Pancreas (tissue), 10 donors: ENCODE results near the gene FOXP4. TPM values are rescaled to one million over a fixed set of nuclear protein-coding genes. Genes with fewer than 3 reads are reported as not detected.

Experiments used
- ATAC-seq, 4 donors: fragments of 200-7000 bp; cut with Tn5 transposase; one replicate each; pipeline versions ENCODE4 v1.8.0 to v1.9.1; 2020; ENCODE audit warnings: mild to moderate bottlenecking in 4 of 4, moderate library complexity in 4 of 4
- DNase-seq, 6 donors: peaks; one replicate each; pipeline ENCODE4 v3.0.0-alpha.2; 2020
- FAIRE-seq: peaks from 2 replicates; lab custom pipeline; 2012; peaks lifted over from hg19 to GRCh38; lab: Jason Lieb, UNC
- H3K27ac ChIP-seq, 4 donors: fragments of 200-600 bp; sonication (generic); 1 replicate in 3 of 4; 2 replicates in 1 of 4; pipeline versions ENCODE4 v1.5.0 to v1.8.0; 2020
- H3K27me3 ChIP-seq, 4 donors: fragments of 200-600 bp; one replicate each; pipeline ENCODE4 v1.8.0; 2021
- H3K36me3 ChIP-seq, 3 donors: fragments of 200-600 bp; sonication (generic) in 1 of 3; one replicate each; pipeline versions ENCODE4 v1.5.0 to v1.8.0; 2020 to 2021
- H3K4me1 ChIP-seq, 3 donors: fragments of 200-600 bp; one replicate each; pipeline ENCODE4 v1.8.0; 2021
- H3K4me3 ChIP-seq, 4 donors: fragments of 200-600 bp; sonication (generic) in 2 of 4; one replicate each; pipeline versions ENCODE4 v1.5.0 to v1.8.0; 2020 to 2021
- H3K9me3 ChIP-seq, 4 donors: fragments of 200-600 bp; one replicate each; pipeline ENCODE4 v1.8.0; 2021
- WGBS, 2 donors: extraction: QIAGEN DNeasy Blood & Tissue Kit; methylation state at CpG; one replicate each; pipeline ENCODE4 v1.1.7; 2013; 5-methylcytosine and 5-hydroxymethylcytosine counted together
- intact Hi-C, 3 donors: fragments of 100-400 bp; cut with DNase I; formaldehyde crosslinking; loops; one replicate each; pipeline versions ENCODE4 v1.11.1 to v1.14.2; 2022
- polyA plus RNA-seq, 2 donors: library from polyadenylated mRNA; stranded (reverse); fragments of 200-250 nt; gene quantifications; one replicate each; pipeline ENCODE4 v1.2.3, GENCODE V29; 2013
- total RNA-seq, 6 donors: library from RNA; stranded (reverse); fragmentation: NEBNext Ultra II Directional in 4 of 6; extraction: Animal tissue kit (Norgen Biotek cat#: 25700) in 4 of 6; gene quantifications; one replicate each; pipeline versions ENCODE4 v1.2.1 to v1.2.4, GENCODE V29; 2021 to 2023
- TF ChIP-seq, protein P1 (sequence below), 4 donors: fragments of 200-600 bp; sonication (generic) in 3 of 4; IDR thresholded peaks; one replicate each; pipeline versions ENCODE4 v1.5.0 to v1.8.0; 2021; ENCODE audit warnings: antibody characterized with exemption in 4 of 4
- donor health status: healthy with polysubstance abuse.
- donor health status: DM: no; HTN: no; CAD: no; lungs with moderate emphysema.
- donor health status: DM: no; HTN: no; CAD: no.
- donor health status: control.
- donor health status: control.
- donor health status: Bipolar disorder and iron deficiency.
- donor health status: DM: yes; HTN: yes; CAD: no.
- donor health status: DM: no; HTN: no; CAD: no.
- donor health status: DM: no; HTN: no; CAD: no.
- donor health status: DM: yes; HTN: yes; CAD: no.

The FOXP4 gene
- total and polyA plus RNA-seq, 8 donors: 23.1 to 29.3 (median 26.3) TPM

DNA sequence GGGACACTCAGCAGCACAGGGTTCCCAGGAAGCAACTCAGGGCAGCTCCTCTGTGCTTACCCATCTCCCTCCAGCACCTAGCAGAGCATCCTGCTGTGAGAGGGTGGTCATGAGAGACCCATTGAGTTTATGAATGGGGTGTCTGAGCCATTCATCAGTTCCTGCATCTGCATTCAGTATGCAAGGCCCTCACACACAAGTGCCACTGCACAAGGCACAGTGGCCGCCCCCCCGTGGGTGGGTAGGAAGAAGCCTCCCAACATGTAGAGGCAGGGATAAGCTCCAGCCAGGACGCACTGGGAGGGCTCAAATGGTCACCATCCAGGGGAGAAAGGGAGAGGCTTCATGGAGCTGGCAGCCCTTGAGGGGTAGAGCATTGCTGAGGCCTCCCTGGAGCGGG, 43.0 kb downstream of the FOXP4 start:
- H3K9me3 ChIP-seq: no peaks in the 10 kb centered on the region
- H3K36me3 ChIP-seq: peaks cover 0 to 27% (median 11%) of the 10 kb centered on the region in 3 donors
- DNase-seq: no peak
- H3K4me3 ChIP-seq: no peak overlapping the region
- no peak for ATAC-seq
- H3K27ac ChIP-seq: no peak overlapping the region
- no peak for FAIRE-seq
- intact Hi-C loops: loop anchor here in 1 of 3 donors (5.0 kb wide), 1 partner anchor 222 kb away; no protein-coding TSS in a partner anchor
- TF ChIP-seq, protein P1, sequence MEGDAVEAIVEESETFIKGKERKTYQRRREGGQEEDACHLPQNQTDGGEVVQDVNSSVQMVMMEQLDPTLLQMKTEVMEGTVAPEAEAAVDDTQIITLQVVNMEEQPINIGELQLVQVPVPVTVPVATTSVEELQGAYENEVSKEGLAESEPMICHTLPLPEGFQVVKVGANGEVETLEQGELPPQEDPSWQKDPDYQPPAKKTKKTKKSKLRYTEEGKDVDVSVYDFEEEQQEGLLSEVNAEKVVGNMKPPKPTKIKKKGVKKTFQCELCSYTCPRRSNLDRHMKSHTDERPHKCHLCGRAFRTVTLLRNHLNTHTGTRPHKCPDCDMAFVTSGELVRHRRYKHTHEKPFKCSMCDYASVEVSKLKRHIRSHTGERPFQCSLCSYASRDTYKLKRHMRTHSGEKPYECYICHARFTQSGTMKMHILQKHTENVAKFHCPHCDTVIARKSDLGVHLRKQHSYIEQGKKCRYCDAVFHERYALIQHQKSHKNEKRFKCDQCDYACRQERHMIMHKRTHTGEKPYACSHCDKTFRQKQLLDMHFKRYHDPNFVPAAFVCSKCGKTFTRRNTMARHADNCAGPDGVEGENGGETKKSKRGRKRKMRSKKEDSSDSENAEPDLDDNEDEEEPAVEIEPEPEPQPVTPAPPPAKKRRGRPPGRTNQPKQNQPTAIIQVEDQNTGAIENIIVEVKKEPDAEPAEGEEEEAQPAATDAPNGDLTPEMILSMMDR (IDR thresholded peaks at IDR 0.05): no peak
- peaks cover 0 to under 1% (median 0%) of the 10 kb centered on the region in 3 donors for H3K4me1 ChIP-seq
- no peaks in the 10 kb centered on the region for H3K27me3 ChIP-seq
- 83 to 96% methylated on average over 4 of the region's 4 CpGs for WGBS, 2 donors

DNA sequence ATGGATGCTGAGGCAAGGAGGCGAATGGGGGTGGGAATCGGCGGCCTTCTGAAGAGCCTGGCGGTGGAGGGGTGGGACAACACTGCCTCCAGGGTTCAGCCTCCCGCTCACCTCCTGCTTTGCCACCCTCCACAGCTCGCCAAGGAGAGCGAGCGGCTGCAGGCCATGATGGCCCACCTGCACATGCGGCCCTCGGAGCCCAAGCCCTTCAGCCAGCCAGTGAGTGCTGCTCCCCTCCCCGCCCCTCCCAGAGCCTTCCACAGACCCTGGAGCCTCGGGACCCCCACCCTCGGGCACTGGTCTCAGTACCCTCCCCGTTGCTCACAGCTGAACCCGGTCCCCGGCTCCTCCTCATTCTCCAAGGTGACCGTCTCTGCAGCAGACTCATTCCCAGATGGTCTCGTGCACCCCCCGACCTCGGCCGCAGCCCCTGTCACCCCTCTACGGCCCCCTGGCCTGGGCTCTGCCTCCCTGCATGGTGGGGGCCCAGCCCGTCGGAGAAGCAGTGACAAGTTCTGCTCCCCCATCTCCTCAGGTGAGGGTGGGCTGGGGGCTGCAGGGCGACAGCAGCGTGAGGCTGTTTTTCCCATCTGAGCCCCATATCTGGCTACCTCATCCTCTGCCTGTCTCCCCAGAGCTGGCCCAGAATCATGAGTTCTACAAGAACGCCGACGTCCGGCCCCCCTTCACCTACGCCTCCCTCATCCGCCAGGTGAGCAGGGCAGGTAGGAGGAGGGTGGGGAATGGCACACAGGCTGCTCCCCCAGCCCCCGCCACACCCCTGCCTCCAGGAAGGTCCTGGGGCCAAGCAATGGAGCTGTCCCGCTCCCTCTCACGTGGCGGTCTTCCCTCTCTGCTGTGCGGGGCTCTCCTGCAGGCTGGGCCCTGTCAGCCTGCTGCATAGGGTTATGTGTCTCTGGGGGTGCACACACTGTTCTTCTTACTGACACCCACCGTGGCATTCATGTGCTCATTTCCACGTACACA, 43.7 kb downstream of the FOXP4 start:
- Histone ChIP-seq H3K27ac (no peak overlapping the region), H3K4me3 (no peak overlapping the region), H3K9me3 (no peaks in the 10 kb centered on the region), H3K36me3 (peaks cover 0 to 32% (median 11%) of the 10 kb centered on the region in 3 donors), H3K4me1 (no peaks in the 10 kb centered on the region), H3K27me3 (no peaks in the 10 kb centered on the region)
- TF ChIP-seq, protein P1 (IDR thresholded peaks at IDR 0.05): no peak
- intact Hi-C loops: loop anchor here in 2 of 3 donors (5.0 kb wide), 3 partner anchors 128 to 223 kb away; no protein-coding TSS in a partner anchor
- WGBS, 2 donors: 89 to 90% methylated on average over 39 of the region's 39 CpGs
- ATAC-seq: no peak
- no peak for FAIRE-seq
- DNase-seq: peak in 1 of 6 donors; percentile 72

DNA sequence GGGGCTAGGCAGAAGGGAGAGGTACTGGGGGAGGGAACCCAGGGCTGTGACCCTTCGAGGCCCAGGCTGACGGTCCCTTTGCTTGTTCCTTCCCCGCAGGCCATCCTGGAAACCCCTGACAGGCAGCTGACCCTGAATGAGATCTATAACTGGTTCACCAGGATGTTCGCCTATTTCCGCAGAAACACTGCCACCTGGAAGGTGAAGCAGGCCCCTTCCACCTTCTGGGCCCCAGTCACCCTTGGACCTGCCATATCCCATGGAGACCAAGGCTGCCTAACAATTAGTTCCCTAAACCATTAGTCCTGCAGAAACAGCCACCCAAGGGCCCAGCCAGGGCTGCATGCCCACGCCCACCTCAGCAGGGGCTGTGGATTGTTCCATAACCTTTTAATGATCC, 44.9 kb downstream of the FOXP4 start:
- Histone ChIP-seq H3K27ac (no peak overlapping the region), H3K27me3 (no peaks in the 10 kb centered on the region), H3K9me3 (no peaks in the 10 kb centered on the region), H3K4me1 (no peaks in the 10 kb centered on the region), H3K36me3 (peaks cover 0 to 36% (median 11%) of the 10 kb centered on the region in 3 donors), H3K4me3 (no peak overlapping the region)
- peak in 2 of 6 donors; percentile 41 to 48 for DNase-seq
- intact Hi-C loops: loop anchor here in 1 of 3 donors (5.0 kb wide), 2 partner anchors 129 to 219 kb away; no protein-coding TSS in a partner anchor
- peak in 2 of 4 donors; percentile 7 to 24 for ATAC-seq
- 80 to 83% methylated on average over 6 of the region's 6 CpGs for WGBS, 2 donors
- TF ChIP-seq, protein P1 (IDR thresholded peaks at IDR 0.05): no peak
- no peak for FAIRE-seq

DNA sequence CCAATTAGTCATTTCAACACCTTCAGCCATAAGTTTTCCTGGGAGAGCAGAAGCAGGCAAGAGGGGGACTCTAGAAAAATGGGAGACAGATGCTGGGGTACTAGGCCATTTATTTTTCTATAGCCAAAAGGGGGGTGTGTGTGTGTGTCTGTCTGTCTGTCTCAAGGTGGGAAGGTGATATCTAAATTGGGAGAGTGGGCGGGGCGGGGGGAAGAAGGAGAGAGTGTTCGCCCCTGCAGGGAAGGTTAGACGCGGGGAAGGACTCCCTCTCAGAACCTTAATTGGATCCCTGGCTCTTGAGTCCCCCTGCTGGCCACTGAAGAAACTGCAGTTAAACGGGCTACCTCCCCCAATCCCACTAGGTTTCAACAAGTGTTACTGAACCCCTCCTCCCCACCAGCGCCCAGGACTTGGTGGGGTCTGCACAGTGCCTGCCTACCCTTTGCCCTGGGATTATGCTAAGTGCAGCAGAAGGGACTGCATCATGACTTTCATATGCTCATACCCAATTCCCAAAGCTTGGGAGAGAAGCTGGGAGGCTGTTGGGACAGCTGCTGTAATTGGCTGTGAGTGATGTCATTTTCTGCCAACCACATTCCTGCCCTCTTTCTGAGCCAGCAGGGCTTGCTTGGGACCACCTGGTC, 45.8 kb downstream of the FOXP4 start:
- ATAC-seq (peak; percentile 58 to 85 (median 75)), DNase-seq (peak; percentile 56 to 91 (median 80)), FAIRE-seq (no peak)
- Histone ChIP-seq H3K4me1 (no peaks in the 10 kb centered on the region), H3K36me3 (peaks cover 0 to 39% (median 11%) of the 10 kb centered on the region in 3 donors), H3K9me3 (no peaks in the 10 kb centered on the region), H3K27me3 (no peaks in the 10 kb centered on the region), H3K27ac (no peak overlapping the region), H3K4me3 (no peak overlapping the region)
- WGBS, 2 donors: 4% methylated on average over 7 of the region's 7 CpGs
- intact Hi-C loops: loop anchor here in 1 of 3 donors (5.0 kb wide), 2 partner anchors 130 to 220 kb away; no protein-coding TSS in a partner anchor
- TF ChIP-seq, protein P1 (IDR thresholded peaks at IDR 0.05): peak; percentile 82 to 95 (median 90)
